GM12878 (cell line): ENCODE data around the gene ADM2. TPM values are rescaled to one million over a fixed set of nuclear protein-coding genes. Genes with fewer than 3 reads are reported as not detected.

Source experiments
- ATAC-seq: fragments of 200-7000 bp; cut with Tn5 transposase; 3 replicates; pipeline ENCODE4 v1.9.1; 2020; ENCODE audit warnings: mild to moderate bottlenecking, moderate library complexity
- BruUV-seq: library from RNA; stranded (reverse); fragments of 400-500 nt; replicated peaks from 2 replicates; lab custom pipeline; 2021; lab: Mats Ljungman, UMichigan
- CTCF ChIA-PET: fragments of 300-600 bp; sonication (Branson Sonifier 250); formaldehyde crosslinking; extraction: SDS; loops from one replicate; lab custom pipeline; 2021; ENCODE audit warnings: inconsistent platforms; lab: Yijun Ruan, JAX
- POLR2A ChIA-PET: fragments of 350-600 bp; formaldehyde crosslinking; extraction: SDS; loops from one replicate; lab custom pipeline; 2021; ENCODE audit warnings: inconsistent platforms; lab: Charles Lee
- RAD21 ChIA-PET: fragments of 300-600 bp; sonication (Branson Sonifier 250); formaldehyde crosslinking; loops from one replicate; lab custom pipeline; 2023; ENCODE audit warnings: antibody characterized with exemption; ENCODE audit not compliant: unreplicated experiment; lab: Charles Lee
- SMC1A ChIA-PET: fragments of 300-600 bp; sonication (Branson Sonifier 250); formaldehyde crosslinking; loops from one replicate; lab custom pipeline; 2023; ENCODE audit not compliant: unreplicated experiment, uncharacterized antibody; lab: Charles Lee
- DNase-seq: peaks from one replicate; pipeline ENCODE4 v3.0.0-alpha.2; 2011; ENCODE audit warnings: low read depth, low spot score
- FAIRE-seq: peaks from 3 replicates; lab custom pipeline; 2011; peaks lifted over from hg19 to GRCh38; lab: Jason Lieb, UNC
- H2AFZ ChIP-seq: 2 replicates; pipeline ENCODE4 v1.6.0; 2011; ENCODE audit warnings: low read depth, low read length, control low read depth; ENCODE audit not compliant: control insufficient read depth
- H3K27ac ChIP-seq: 2 replicates; pipeline ENCODE4 v1.5.1; 2011; ENCODE audit warnings: control low read depth; ENCODE audit not compliant: control insufficient read depth, insufficient read depth
- H3K27me3 ChIP-seq, 2 experiments: replicated peaks in 1 of 2; 2 replicates each; pipeline versions ENCODE4 v1.6.0 to v1.6.1; 2011; ENCODE audit warnings: low read length in 1 of 2; ENCODE audit not compliant: control insufficient read depth in 2 of 2, insufficient read depth in 2 of 2
- H3K36me3 ChIP-seq, 2 experiments: 2 replicates each; pipeline ENCODE4 v1.5.1; 2011; ENCODE audit warnings: low read length in 1 of 2; ENCODE audit not compliant: control insufficient read depth in 2 of 2, insufficient read depth in 2 of 2
- H3K4me1 ChIP-seq: 2 replicates; pipeline ENCODE4 v1.6.1; 2011; ENCODE audit warnings: mild to moderate bottlenecking, low read length, moderate library complexity, mixed read lengths; ENCODE audit not compliant: control insufficient read depth, insufficient read depth
- H3K4me2 ChIP-seq: 2 replicates; pipeline ENCODE4 v1.6.0; 2011; ENCODE audit warnings: control low read depth; ENCODE audit not compliant: control insufficient read depth, insufficient read depth
- H3K4me3 ChIP-seq: fragments of 200-600 bp; sonication (generic); 2 replicates; pipeline ENCODE4 v1.5.1; 2016
- H3K79me2 ChIP-seq: 2 replicates; pipeline ENCODE4 v1.6.0; 2011; ENCODE audit warnings: low read length; ENCODE audit not compliant: control insufficient read depth, insufficient read depth
- H3K9ac ChIP-seq: 2 replicates; pipeline ENCODE4 v1.8.0; 2011; ENCODE audit warnings: low read length, control low read depth, mixed read lengths; ENCODE audit not compliant: control insufficient read depth, insufficient read depth
- H3K9me3 ChIP-seq: replicated peaks from 3 replicates; pipeline ENCODE4 v1.5.1; 2011; ENCODE audit warnings: mild to moderate bottlenecking, low read length; ENCODE audit not compliant: control insufficient read depth, insufficient read depth
- H4K20me1 ChIP-seq: 2 replicates; pipeline ENCODE4 v1.6.0; 2011; ENCODE audit not compliant: control insufficient read depth, insufficient read depth
- BHLHE40 ChIP-seq, 2 experiments: fragments of 450-650 bp in 1 of 2; IDR thresholded peaks; 2 replicates each; pipeline ENCODE4 v1.6.1; 2011 to 2017; ENCODE audit warnings: low read depth in 2 of 2, borderline replicate concordance in 1 of 2, improper control_type of control experiment in 1 of 2, low read length in 1 of 2, mild to moderate bottlenecking in 1 of 2
- CHD4 ChIP-seq: fragments of 200-600 bp; sonication (generic); IDR thresholded peaks from 2 replicates; pipeline ENCODE4 v1.6.1; 2016; ENCODE audit warnings: mild to moderate bottlenecking
- GATAD2B ChIP-seq: fragments of 450-650 bp; conservative IDR thresholded peaks from 2 replicates; pipeline ENCODE4 v1.6.1; 2017; ENCODE audit warnings: low read depth, mild to moderate bottlenecking, moderate library complexity
- HDAC6 ChIP-seq: fragments of 200-600 bp; sonication (generic); IDR thresholded peaks from one replicate; pipeline ENCODE4 v1.8.0; 2017; ENCODE audit warnings: antibody characterized with exemption; ENCODE audit not compliant: unreplicated experiment
- MEF2B ChIP-seq: fragments of 450-650 bp; IDR thresholded peaks from 2 replicates; pipeline ENCODE4 v1.6.1; 2018; ENCODE audit warnings: mild to moderate bottlenecking, moderate library complexity; ENCODE audit not compliant: partially characterized antibody, poor library complexity, severe bottlenecking
- MTA3 ChIP-seq: IDR thresholded peaks from 2 replicates; pipeline ENCODE4 v1.6.1; 2012; ENCODE audit warnings: low read length, inconsistent platforms, borderline replicate concordance
- MYB ChIP-seq: fragments of 150-350 bp; IDR thresholded peaks from 2 replicates; pipeline ENCODE4 v1.6.1; 2014; ENCODE audit warnings: mild to moderate bottlenecking, low read depth, low read length, borderline replicate concordance
- MYC ChIP-seq: IDR thresholded peaks from 2 replicates; pipeline ENCODE4 v1.6.1; 2011; ENCODE audit warnings: mild to moderate bottlenecking, low read length, moderate library complexity, inconsistent platforms; ENCODE audit not compliant: insufficient read depth, insufficient replicate concordance, insufficient read length, severe bottlenecking
- NFIC ChIP-seq: IDR thresholded peaks from 2 replicates; pipeline ENCODE4 v1.6.1; 2012; ENCODE audit warnings: low read depth, mild to moderate bottlenecking, inconsistent platforms, low read length, moderate library complexity
- NFXL1 ChIP-seq: fragments of 450-650 bp; IDR thresholded peaks from 2 replicates; pipeline ENCODE4 v1.6.1; 2017; ENCODE audit warnings: antibody characterized with exemption, mild to moderate bottlenecking, borderline replicate concordance
- SIX5 ChIP-seq: IDR thresholded peaks from 2 replicates; pipeline ENCODE4 v1.6.1; 2011; ENCODE audit warnings: mild to moderate bottlenecking, low read depth, low read length, moderate library complexity; ENCODE audit not compliant: severe bottlenecking
- ZBED1 ChIP-seq: IDR thresholded peaks from 2 replicates; pipeline ENCODE4 v1.6.1; 2016; ENCODE audit warnings: borderline replicate concordance
- ZNF274 ChIP-seq: IDR thresholded peaks from one replicate; pipeline ENCODE4 v1.8.0; 2011; ENCODE audit not compliant: insufficient read length, insufficient read depth
- WGBS: methylation state at CpG from one replicate; pipeline ENCODE4 v1.1.6; 2016; ENCODE audit warnings: low lambda C conversion rate; ENCODE audit not compliant: insufficient replicate concordance, insufficient coverage; ENCODE audit errors: missing lambda C conversion rate; 5-methylcytosine and 5-hydroxymethylcytosine counted together
- in situ Hi-C: fragments of 300-500 bp; cut with MboI; formaldehyde crosslinking; loops from 9 replicates; pipeline ENCODE4 v1.14.3; 2018; ENCODE audit warnings: mixed read lengths
- intact Hi-C: fragments of 100-400 bp; cut with micrococcal nuclease; formaldehyde crosslinking; loops from one replicate; pipeline ENCODE4 v1.14.2; 2022; ENCODE audit not compliant: unreplicated experiment
- polyA plus RNA-seq, 11 experiments: library from polyadenylated mRNA; depleted of rRNA in 4 of 11; unstranded in 6 of 11; stranded (reverse) in 5 of 11; fragments of >200 nt; fragmentation: Nextera tagmentation in 4 of 11; fragmentation: Illumina TruSeq in 1 of 11; extraction: Ambion mirVana in 4 of 11; extraction: Trizol in 1 of 11; gene quantifications; 1 replicate in 1 of 11; 2 replicates in 10 of 11; pipeline versions ENCODE4 v1.2.1 to v1.2.3, GENCODE V29; 2011 to 2016; ENCODE audit warnings: inconsistent platforms in 2 of 11, missing spikeins in 2 of 11, low read depth in 1 of 11
- total RNA-seq, 4 experiments: library from RNA; depleted of rRNA in 3 of 4; stranded (reverse); fragments of >200 nt in 3 of 4; fragmentation: Illumina TruSeq in 1 of 4; extraction: Trizol in 1 of 4; gene quantifications; 2 replicates each; pipeline versions ENCODE4 v1.2.1 to v1.2.3, GENCODE V29; 2013 to 2021
- TF ChIP-seq, protein P1 (sequence below): IDR thresholded peaks from 2 replicates; pipeline ENCODE4 v1.6.1; 2011; ENCODE audit warnings: mild to moderate bottlenecking, low read depth, low read length, moderate library complexity; ENCODE audit not compliant: insufficient replicate concordance
- TF ChIP-seq, protein P2 (sequence below): fragments of 450-650 bp; IDR thresholded peaks from 2 replicates; pipeline ENCODE4 v1.6.1; 2017; ENCODE audit warnings: mild to moderate bottlenecking, moderate library complexity
- TF ChIP-seq, protein P3 (sequence below): fragments of 450-650 bp; IDR thresholded peaks from 2 replicates; pipeline ENCODE4 v1.6.1; 2017; ENCODE audit warnings: low read depth, mild to moderate bottlenecking, moderate library complexity

ADM2 gene
- total and polyA plus RNA-seq, 10 of the 15 experiments (the other 5 are each of a cell fraction or from before 2014, with no cell fraction given): 0.02 to 0.33 (median 0.12) TPM; not detected in 2

DNA sequence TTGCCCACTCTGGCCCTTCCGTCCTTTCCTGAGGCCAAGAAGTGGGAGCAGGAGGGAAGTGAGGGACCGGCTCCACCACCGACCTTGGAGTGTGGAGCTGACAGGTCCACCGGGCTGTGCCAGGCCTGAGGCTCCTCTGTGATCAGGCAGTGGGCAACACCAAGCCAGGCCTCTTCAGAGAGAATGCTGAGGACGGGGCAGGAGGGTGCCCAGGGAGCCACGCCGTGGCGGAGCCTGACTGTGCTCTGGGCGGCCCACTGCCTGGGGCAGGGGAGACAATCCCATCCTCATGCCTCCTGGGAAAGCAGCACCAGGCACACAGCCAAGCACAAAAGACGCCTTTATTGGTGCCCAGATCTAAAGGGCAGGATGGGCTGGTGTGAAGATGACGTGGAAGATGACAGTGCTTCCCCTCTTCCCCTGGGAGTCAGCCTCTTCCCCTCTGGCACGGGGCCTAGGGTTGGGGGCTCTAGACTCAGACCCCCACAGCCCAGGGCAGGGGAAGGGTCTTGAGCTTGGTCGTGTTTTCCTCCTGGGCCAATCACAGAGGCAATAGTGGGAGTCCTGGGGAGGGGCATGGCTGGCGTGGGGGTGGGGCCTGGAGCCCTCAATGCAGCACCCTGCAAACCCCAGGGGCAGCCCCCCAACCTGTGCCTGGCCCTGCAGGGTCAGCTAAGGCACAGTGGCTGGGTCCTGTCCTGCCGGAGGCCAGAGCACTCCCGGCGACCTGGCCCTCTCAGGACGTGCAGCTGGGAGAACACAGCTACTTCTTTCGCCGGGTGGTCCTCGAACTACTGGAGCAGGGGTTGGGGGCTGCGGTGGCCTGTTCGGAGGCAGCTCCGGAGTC lies 21.5 kb downstream of the ADM2 start:
- ChIA-PET POLR2A (interaction anchor here (0.6 kb wide), 1 partner anchor 29 kb away, joined by 3 read pairs; no protein-coding TSS in a partner anchor), CTCF (interaction anchor here (0.5 kb wide), 1 partner anchor 51 kb away, joined by 3 read pairs; no protein-coding TSS in a partner anchor)
- TF ChIP-seq NFIC (no peak), ZNF274 (no peak), MEF2B (no peak), ZBED1 (no peak), SIX5 (no peak), MYC (no peak), HDAC6 (no peak), NFXL1 (no peak), MYB (no peak), BHLHE40 (IDR thresholded peaks at IDR 0.05; ENCODE audit: borderline replicate concordance in 1 of 2, low read depth in 2 of 2, low read length in 1 of 2) (no peak), GATAD2B (no peak), MTA3 (no peak), CHD4 (no peak)
- TF ChIP-seq, protein P1, sequence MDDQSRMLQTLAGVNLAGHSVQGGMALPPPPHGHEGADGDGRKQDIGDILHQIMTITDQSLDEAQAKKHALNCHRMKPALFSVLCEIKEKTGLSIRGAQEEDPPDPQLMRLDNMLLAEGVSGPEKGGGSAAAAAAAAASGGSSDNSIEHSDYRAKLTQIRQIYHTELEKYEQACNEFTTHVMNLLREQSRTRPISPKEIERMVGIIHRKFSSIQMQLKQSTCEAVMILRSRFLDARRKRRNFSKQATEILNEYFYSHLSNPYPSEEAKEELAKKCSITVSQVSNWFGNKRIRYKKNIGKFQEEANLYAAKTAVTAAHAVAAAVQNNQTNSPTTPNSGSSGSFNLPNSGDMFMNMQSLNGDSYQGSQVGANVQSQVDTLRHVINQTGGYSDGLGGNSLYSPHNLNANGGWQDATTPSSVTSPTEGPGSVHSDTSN: no peak
- TF ChIP-seq, protein P2, sequence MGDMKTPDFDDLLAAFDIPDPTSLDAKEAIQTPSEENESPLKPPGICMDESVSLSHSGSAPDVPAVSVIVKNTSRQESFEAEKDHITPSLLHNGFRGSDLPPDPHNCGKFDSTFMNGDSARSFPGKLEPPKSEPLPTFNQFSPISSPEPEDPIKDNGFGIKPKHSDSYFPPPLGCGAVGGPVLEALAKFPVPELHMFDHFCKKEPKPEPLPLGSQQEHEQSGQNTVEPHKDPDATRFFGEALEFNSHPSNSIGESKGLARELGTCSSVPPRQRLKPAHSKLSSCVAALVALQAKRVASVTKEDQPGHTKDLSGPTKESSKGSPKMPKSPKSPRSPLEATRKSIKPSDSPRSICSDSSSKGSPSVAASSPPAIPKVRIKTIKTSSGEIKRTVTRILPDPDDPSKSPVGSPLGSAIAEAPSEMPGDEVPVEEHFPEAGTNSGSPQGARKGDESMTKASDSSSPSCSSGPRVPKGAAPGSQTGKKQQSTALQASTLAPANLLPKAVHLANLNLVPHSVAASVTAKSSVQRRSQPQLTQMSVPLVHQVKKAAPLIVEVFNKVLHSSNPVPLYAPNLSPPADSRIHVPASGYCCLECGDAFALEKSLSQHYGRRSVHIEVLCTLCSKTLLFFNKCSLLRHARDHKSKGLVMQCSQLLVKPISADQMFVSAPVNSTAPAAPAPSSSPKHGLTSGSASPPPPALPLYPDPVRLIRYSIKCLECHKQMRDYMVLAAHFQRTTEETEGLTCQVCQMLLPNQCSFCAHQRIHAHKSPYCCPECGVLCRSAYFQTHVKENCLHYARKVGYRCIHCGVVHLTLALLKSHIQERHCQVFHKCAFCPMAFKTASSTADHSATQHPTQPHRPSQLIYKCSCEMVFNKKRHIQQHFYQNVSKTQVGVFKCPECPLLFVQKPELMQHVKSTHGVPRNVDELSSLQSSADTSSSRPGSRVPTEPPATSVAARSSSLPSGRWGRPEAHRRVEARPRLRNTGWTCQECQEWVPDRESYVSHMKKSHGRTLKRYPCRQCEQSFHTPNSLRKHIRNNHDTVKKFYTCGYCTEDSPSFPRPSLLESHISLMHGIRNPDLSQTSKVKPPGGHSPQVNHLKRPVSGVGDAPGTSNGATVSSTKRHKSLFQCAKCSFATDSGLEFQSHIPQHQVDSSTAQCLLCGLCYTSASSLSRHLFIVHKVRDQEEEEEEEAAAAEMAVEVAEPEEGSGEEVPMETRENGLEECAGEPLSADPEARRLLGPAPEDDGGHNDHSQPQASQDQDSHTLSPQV: no peak
- TF ChIP-seq, protein P3, sequence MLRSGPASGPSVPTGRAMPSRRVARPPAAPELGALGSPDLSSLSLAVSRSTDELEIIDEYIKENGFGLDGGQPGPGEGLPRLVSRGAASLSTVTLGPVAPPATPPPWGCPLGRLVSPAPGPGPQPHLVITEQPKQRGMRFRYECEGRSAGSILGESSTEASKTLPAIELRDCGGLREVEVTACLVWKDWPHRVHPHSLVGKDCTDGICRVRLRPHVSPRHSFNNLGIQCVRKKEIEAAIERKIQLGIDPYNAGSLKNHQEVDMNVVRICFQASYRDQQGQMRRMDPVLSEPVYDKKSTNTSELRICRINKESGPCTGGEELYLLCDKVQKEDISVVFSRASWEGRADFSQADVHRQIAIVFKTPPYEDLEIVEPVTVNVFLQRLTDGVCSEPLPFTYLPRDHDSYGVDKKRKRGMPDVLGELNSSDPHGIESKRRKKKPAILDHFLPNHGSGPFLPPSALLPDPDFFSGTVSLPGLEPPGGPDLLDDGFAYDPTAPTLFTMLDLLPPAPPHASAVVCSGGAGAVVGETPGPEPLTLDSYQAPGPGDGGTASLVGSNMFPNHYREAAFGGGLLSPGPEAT: no peak

More for the DNA sequence above, 21.5 kb downstream of the ADM2 start:
- H3K36me3 ChIP-seq: peaks cover 4 to 8% of the 10 kb centered on the region in 2 experiments; a peak in 3 of 4 replicates
- H2AFZ ChIP-seq: no peak overlapping the region
- no peaks in the 10 kb centered on the region for H3K9me3 ChIP-seq
- H3K27ac ChIP-seq: no peak overlapping the region
- H3K9ac ChIP-seq: no peak overlapping the region
- BruUV-seq: no TSS peak
- peaks cover 4% of the 10 kb centered on the region for H3K4me1 ChIP-seq
- H3K27me3 ChIP-seq: no peaks in the 10 kb centered on the region
- H4K20me1 ChIP-seq: no peaks in the 10 kb centered on the region
- no peak for ATAC-seq
- no peak overlapping the region for H3K4me3 ChIP-seq
- WGBS: 86% methylated on average over 23 of the region's 24 CpGs
- DNase-seq: no peak
- ChIA-PET SMC1A (interaction anchor here (1.7 kb wide), 1 partner anchor 118 kb away, joined by 4 read pairs; no protein-coding TSS in a partner anchor), RAD21 (no interaction called here)
- FAIRE-seq: no peak
- intact Hi-C loops (no loop called here), in situ Hi-C loops (no loop called here)
- H3K79me2 ChIP-seq: peaks cover 13% of the 10 kb centered on the region
- no peak overlapping the region for H3K4me2 ChIP-seq
